Measurements from ENCODE around the gene PRR5L. TPM values are rescaled to one million over a fixed set of nuclear protein-coding genes. Genes with fewer than 3 reads are reported as not detected.

The PRR5L gene
- total RNA-seq, 2 experiments from 2014 or later, result 15.5 to 18.2 TPM

- ChIA-PET POLR2A (no interaction called here), CTCF (interaction anchor here (1.2 kb wide), 1 partner anchor 60 kb away, joined by 3 read pairs; no protein-coding TSS in a partner anchor)
Measured at GRCh38 chr11:36349351-36350136, 53.5 kb downstream of the PRR5L start.

- CTCF ChIA-PET, result interaction anchor here (1.2 kb wide), 1 partner anchor 60 kb away, joined by 3 read pairs; no protein-coding TSS in a partner anchor
- POLR2A ChIA-PET, result no interaction called here
Measured at GRCh38 chr11:36350137-36350513, 54.0 kb downstream of the PRR5L start.

- CTCF ChIA-PET, result interaction anchor here (0.6 to 1.2 kb wide), 2 partner anchors 25 to 34 kb away, joined by 3 read pairs; no protein-coding TSS in a partner anchor
- POLR2A ChIA-PET, result interaction anchor here (0.9 kb wide), 1 partner anchor 28 kb away, joined by 3 read pairs; no protein-coding TSS in a partner anchor
Measured at GRCh38 chr11:36352922-36353321, 56.8 kb downstream of the PRR5L start.

GRCh38 chr11:36354221-36355003, 58.3 kb downstream of the PRR5L start:
- ChIA-PET POLR2A (interaction anchor here (1.3 kb wide), 1 partner anchor 22 kb away, joined by 15 read pairs; no protein-coding TSS in a partner anchor), CTCF (interaction anchor here (0.9 to 2.0 kb wide), 3 partner anchors 19 to 23 kb away, joined by 3 to 5 read pairs (median 4); no protein-coding TSS in a partner anchor)

GRCh38 chr11:36356201-36356600, 60.1 kb downstream of the PRR5L start:
- CTCF ChIA-PET, result no interaction called here

GRCh38 chr11:36357831-36358230, 61.7 kb downstream of the PRR5L start:
- ChIA-PET POLR2A (no interaction called here), CTCF (no interaction called here)

More at GRCh38 chr11:36356201-36356600, 60.1 kb downstream of the PRR5L start:
- POLR2A ChIA-PET, result no interaction called here

GRCh38 chr11:36358436-36358835, 62.3 kb downstream of the PRR5L start:
- ChIA-PET POLR2A (no interaction called here), CTCF (no interaction called here)

GRCh38 chr11:36360318-36360717, 64.2 kb downstream of the PRR5L start:
- CTCF ChIA-PET, result interaction anchor here (1.8 kb wide), 1 partner anchor 17 kb away, joined by 5 read pairs; no protein-coding TSS in a partner anchor
- POLR2A ChIA-PET, result interaction anchor here (1.0 kb wide), 1 partner anchor 17 kb away, joined by 4 read pairs; no protein-coding TSS in a partner anchor

- CTCF ChIA-PET, result interaction anchor here (1.8 kb wide), 1 partner anchor 16 kb away, joined by 5 read pairs; no protein-coding TSS in a partner anchor
- POLR2A ChIA-PET, result interaction anchor here (1.0 kb wide), 1 partner anchor 17 kb away, joined by 4 read pairs; no protein-coding TSS in a partner anchor
Measured at GRCh38 chr11:36360826-36361415, 64.8 kb downstream of the PRR5L start.

GRCh38 chr11:36361472-36361871, 65.4 kb downstream of the PRR5L start:
- CTCF ChIA-PET, result interaction anchor here (1.8 kb wide), 1 partner anchor 16 kb away, joined by 5 read pairs; no protein-coding TSS in a partner anchor
- POLR2A ChIA-PET, result no interaction called here

GRCh38 chr11:36361901-36362391, 65.9 kb downstream of the PRR5L start:
- CTCF ChIA-PET, result no interaction called here
- POLR2A ChIA-PET, result no interaction called here

- POLR2A ChIA-PET, result interaction anchor here (1.3 kb wide), 1 partner anchor 13 kb away, joined by 3 read pairs; no protein-coding TSS in a partner anchor
- CTCF ChIA-PET, result no interaction called here
Measured at GRCh38 chr11:36362902-36363301, 66.8 kb downstream of the PRR5L start.

- ChIA-PET POLR2A (interaction anchor here (1.0 to 1.3 kb wide), 2 partner anchors 12 to 14 kb away, joined by 3 read pairs; no protein-coding TSS in a partner anchor), CTCF (no interaction called here)
Measured at GRCh38 chr11:36363361-36364268, 67.5 kb downstream of the PRR5L start.

- POLR2A ChIA-PET, result no interaction called here
- CTCF ChIA-PET, result no interaction called here
Measured at GRCh38 chr11:36364551-36365325, 68.7 kb downstream of the PRR5L start.

- ChIA-PET POLR2A (no interaction called here), CTCF (no interaction called here)
Measured at GRCh38 chr11:36365907-36366306, 69.8 kb downstream of the PRR5L start.

- ChIA-PET POLR2A (no interaction called here), CTCF (interaction anchor here (1.4 kb wide), 1 partner anchor 17 kb away, joined by 3 read pairs; no protein-coding TSS in a partner anchor)
Measured at GRCh38 chr11:36367806-36368680, 72.0 kb downstream of the PRR5L start.

GRCh38 chr11:36371181-36371580, 75.1 kb downstream of the PRR5L start:
- POLR2A ChIA-PET, result no interaction called here

More at GRCh38 chr11:36371181-36371580, 75.1 kb downstream of the PRR5L start:
- CTCF ChIA-PET, result no interaction called here

Data from activated CD8-positive, alpha-beta memory T cell treated with anti-CD3 and anti-CD28 coated beads for 36 hours (primary cell).